NCI-H146 treated with DMSO at 0.1 percent for 48 hours (cell line): ENCODE results near the gene TMOD1.
"Not testable (repeated sequence)": the region's sequence is repeated elsewhere in the genome, so short reads cannot be mapped to it uniquely, and the experiment has no call there.

Source experiments
- DNase-seq: peaks from one replicate; lab custom pipeline; 2025; ENCODE audit not compliant: unreplicated experiment; lab: John Stamatoyannopoulos, UW

The TMOD1 gene

DNA sequence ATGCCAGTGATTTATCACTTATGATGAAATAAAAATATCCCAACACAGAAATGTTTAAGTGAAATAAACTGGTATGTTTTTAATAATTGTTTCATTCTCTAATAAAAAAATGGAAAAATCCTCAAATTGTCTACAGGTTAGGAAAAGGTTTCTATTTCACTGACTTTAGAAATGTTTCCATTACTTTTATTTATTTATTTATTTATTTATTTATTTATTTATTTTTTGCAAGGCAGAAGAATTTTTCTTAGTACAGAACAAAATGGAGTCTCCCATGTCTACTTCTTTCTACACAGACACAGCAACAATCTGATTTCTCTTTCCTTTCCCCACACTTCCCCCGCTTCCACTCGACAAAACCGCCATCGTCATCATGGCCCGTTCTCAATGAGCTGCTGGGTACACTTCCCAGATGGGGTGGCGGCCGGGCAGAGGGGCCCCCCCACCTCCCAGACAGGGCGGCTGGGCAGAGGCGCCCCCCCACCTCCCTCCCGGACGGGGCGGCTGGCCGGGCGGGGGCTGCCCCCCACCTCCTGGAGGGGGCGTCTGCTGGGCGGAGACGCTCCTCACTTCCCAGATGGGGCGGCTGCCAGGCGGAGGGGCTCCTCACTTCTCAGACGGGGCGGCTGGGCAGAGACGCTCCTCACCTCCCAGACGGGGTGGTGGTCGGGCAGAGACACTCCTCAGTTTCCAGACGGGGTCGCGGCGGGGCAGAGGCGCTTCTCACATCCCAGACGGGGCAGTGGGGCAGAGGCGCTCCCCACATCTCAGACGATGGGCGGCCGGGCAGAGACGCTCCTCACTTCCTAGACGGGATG is 3.7 kb upstream of the TMOD1 start:
- not testable (repeated sequence) for DNase-seq

DNA sequence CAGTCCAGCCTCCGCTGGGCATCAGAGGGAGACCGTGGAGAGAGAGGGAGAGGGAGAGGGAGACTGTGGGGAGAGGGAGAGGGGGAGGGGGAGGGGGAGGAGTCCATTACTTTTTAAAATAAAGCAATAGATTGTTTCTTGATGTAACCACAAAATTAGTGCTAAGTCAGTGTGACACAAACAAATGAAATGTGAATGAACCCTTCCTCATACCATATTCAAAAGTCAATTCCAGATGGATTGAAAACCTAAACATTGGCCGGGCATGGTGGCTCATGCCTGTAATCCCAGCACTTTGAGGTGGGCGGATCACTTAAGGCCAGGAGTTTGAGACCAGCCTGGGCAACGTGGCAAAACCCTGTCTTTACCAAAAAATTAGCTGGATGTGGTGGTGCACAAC is 2.6 kb upstream of the TMOD1 start:
- not testable (repeated sequence) for DNase-seq

DNA sequence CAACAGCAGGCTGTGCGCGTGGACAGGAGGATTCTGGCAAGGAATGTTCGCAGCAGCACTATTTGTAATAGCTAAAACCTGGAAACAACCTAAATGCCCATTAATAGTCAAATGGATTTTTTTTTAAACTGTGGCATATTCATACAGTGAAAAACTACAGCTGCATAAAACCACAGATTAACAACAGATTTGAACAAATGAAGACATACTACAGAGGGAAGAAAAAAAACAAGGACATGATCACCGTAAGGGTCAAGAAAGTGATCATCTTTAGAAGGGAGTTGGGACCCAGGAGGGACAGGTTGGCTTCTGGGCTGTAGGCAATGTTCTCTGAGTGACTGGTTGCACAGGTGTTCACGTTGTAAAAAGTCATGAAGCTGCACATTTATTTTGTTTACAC is 1.2 kb upstream of the TMOD1 start:
- no peak for DNase-seq

DNA sequence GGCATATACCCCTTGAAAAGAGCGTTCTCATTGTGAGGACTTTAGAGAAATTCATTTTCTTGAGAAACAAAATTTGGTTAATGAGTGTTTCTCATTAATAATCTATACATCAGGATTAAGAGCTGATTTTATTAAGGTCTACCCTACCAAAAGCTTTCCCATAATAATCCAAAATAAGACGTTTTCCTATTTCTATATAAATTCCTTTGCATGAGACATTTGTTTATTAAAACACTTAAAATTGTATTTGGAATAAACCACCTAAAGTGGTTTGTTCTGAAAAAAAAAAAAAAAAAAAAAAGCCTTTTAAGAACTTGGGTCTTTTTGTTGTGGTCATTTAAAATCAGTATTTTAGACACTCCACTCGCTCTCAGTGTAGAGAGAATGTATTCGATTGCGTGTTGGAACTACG is 695 bp upstream of the TMOD1 start:
- DNase-seq: no peak

DNA sequence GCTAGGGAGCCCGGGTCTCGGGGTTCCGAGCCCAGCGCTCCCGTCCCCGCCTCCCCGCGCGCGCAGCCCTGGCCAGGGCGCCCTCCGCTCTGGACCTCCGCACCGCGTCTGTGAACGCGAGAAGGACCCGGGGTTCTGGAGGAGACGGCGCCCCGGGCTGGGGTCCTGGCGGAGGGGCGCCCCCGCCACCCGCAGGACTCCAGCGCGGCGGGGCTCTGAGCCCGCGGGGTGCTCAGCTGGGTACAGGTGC is 431 bp downstream of the TMOD1 start:
- no peak for DNase-seq

DNA sequence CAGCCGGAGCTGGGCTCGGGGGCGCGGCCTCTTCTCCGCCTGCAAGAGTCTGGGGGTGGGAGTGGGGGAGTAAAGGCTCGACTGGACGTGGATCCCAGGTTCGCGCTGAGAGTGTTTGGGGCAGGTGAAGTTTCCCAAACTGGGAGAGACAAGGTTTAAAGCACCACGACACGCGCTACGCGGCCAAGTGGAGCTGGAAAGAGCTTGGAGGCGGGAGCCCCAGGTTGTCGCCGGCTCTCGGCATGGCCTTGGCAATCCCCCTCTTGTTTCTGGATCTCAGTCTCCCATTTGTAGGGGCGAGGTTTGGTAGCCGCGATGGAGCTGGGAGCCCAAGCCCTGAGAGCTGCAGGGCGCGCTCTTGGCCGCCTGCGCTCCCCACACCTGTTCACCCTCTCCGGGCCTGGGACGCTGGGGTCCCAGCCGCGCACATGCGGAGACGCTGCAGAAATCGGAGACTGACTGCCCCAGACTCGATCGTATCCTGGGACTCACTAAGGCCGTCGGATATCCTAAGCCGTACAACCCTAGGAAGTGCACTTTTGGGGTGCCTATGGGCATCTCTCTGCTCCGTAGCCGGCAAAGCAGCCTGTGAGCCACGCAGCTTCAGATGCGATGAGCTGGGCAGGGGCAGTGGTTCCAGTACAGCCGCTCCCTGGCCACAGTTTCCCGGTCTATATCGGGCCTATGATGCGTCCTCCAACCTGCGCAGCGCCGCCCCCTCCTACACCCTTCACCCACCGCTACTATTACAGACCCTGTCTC is 937 bp downstream of the TMOD1 start:
- no peak for DNase-seq

DNA sequence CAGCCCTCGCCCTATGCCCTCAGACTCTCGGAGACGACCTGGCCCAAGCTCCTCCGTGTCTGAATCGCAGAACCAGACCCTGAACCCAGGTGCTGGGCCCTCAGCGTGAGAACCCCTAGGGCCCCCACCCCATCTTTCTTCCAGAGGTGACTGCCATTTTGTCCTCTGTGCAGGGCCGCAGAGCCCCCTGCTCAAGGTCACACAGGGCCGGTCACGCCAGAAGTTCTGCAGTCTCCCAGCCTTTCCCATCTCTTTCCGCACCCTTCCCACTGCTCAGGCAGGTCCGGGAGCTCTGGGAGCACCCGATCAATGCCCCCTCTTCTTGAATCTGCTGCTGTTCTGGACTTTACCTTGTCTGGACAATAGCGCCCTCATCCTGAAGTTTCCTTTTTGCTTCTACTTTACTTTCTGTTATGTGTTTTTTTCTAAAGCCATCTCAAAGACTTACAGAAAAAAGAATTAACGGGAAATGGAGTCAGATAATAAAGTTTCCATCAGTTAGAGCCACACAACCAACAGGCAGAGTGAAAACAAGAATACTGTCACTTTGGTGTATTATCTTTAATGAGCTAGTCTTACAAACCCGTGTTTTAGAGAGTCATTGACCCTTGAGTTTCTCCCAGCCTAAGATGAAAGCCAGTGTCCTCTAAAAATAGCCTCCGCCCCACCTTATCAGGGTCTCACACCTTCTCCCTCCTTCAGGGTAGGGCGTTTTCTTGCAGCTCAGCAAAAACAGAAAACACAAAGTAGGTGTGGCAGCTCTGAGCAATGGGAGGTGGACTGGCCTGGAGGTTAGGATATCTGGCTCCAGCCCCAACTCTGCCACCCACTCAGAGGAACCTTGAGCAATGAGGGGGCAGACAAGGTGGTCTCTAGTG is 1.8 kb downstream of the TMOD1 start:
- DNase-seq: no peak

DNA sequence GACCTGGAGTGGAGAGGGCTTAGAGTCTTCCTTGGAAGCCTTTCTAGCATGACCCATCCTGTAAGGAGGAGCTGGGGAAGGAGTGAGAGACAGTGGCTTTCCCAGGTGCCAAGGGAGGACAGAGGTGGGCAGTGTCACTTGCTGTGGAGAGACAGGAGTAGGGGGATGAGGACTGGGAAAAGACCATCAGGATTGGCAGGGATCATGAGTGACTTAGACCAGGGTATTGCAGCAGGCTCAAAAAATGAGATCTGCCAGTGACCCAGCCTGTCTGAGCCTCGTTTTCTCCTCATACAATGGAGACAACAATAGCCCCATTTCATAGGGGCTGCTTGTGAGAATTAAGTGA is 2.4 kb downstream of the TMOD1 start:
- DNase-seq: no peak

DNA sequence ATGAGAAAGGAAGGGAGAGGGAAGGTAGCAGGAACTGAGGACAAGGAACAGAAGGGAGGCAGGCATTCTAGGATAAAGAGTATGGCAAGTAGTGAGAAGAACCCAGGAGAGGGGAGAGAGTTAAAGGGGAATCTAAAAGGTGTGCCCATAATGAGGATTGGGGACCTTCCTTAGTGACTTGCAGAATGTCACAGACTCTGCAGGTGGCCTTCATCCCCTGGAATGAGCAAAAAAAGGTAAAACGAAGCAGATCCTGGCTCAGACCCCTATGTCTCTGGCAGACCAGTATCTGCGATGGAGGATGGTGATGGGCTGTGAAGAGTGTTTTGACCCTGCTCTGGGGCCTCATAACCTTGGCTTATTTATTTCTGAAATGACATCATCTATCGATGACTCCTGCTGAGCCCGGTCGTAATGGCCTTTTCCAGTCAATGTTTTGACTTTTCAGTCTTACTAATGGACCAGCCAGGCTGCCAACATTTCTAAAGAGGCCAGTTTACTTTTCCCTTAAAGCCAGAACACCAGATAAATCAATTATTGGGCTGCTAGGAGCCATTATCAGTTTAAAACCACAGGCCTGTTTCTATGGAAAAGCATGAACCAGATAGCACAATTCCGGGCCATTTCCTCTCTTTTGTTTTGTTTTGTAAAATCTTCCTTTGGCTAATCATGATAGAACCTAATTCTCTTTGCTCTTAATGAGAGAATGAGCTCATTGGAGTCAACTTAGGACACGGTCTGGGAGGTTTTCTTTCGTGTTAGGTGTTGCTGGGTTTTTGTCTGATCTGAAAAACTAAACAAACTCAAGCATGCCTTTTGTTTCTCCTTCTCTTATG is 3.1 kb downstream of the TMOD1 start:
- peak; percentile 63 for DNase-seq

DNA sequence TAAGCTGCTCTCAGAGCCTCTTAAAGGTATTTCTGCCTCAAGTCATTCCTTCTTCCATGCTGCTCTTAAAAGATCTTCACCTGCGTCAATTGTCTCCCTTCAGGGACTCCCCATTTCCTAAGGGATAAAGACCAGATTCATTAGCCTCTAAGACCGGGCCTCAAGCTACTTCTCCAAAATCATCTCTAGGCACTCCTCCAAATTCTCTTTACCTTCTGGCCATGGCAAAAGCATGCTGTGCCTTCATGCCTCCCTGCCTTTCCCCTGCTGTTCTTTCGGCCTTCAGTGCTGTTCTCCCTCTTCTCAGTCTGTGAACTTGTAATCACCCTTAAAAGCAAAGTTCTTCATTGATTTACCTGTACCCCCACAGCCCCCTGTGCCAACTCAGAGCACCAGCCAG is 4.4 kb downstream of the TMOD1 start:
- no peak for DNase-seq

DNA sequence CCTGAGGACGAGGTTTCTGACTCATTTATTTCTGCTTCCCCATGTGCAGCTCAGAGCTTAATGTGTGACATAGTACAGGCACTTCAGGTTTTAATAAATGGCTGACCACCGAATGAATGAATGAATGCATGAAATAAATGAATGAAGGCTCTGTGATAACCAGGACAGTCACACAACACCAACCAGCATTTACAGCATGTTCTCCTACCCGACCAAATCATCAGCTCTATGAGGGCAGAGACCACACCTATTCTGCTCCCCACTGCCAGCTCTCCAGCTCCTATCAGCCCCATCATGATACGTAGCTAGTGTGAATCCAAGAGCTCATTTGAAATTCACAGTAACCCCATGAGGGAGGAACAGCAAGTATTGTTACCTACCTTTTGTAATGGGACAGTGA is 4.8 kb downstream of the TMOD1 start:
- no peak for DNase-seq

DNA sequence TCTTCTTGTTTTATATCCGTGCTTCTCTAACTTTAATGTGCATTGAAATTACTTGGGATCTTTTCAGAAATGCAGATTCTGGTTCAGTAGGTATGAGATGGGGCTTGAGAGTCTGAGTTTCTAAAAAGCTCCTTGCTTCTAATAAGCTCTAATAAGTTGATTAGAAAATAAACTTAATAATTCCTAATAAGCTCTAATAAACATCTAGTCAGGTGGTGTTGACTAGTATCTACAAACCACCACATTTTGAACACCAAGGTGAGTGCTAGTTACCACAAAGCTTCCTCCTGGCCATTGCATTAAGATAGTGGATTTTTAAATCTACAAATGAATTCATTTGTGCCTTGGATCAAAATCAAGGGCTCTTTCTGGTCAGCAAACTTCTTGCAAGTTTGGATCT is 5.3 kb downstream of the TMOD1 start:
- DNase-seq: no peak

DNA sequence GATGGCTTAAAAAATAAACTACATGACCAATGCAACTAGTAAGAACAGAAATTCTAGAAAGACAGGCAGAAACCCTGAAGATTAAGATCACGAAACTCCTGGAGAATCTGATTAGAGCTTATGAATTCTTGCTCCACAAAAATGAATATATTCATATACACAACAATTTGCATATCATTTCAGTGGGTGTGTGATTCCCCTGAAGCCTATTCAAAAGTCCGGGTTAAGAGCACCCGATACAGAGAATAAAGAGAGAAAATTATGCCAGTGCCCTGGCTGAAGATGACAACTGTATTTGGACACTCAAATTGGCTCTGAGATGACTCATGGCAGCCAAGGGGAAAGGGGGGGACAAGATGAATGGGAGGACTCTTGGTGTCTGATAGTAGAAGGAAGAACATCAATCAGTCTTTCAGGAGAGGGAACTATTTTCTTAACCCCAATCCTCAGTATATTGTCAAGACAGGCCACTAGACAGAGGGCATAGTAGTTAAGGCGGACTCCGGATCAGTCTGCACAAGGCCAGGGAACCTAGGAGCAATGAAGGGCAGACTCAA is 6.0 kb downstream of the TMOD1 start:
- no peak for DNase-seq

DNA sequence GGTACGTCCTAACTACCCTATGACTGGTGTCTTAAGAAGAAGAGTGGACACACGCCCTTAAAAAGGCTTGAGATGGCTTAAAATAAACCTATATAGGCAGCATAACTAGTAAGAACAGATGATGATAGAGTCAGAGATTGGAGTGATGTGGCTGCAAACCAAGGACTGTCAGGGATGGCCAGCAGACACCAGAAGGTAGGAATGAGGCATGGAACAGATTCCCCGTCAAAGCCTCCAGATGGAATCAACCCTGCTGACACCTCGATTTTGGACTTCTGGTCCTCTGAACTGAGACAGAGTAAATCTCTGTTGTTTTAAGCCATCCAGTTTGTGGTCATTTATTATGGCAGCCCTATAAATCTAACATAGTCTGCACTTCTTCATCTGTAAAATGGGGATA is 7.4 kb downstream of the TMOD1 start:
- DNase-seq: no peak

DNA sequence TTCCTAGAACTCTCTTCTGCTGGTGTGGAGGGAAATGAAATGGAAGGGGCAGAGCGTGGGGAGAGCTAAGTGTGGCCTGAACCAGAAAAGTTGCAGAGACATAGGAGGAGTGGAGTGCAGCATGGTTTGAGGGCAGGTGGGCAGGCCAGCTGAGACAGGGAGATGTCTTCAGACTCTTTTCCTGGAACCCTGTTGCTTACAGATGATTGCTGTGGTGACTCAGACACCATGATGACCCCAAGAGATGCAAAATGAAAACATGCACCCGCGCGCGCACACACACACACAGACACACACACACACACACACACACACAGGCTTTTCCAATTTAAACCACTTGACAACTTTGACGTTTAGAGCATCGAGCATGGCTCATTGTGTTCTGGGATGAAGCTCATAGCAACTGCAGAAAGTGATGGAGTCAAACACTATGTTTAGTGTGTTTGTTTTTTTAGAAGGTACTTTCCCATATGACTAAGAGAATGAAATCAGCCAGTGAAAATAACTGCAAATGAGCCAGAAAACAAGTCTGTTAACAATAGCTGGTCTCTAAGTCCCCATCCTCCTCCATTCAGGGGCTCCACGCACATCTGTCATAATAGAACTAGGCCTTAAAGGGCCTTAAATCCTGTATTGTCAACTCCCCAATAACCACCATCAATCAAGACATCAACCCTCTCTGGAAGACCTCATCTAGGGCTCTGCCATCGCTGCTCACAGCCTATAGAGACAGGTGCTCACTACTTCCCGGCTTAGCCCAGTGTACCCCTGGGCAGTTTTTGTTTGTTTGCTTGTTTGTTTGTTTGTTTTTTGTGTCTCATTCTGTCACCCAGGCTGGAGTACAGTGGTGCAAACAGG is 9.6 kb downstream of the TMOD1 start:
- no peak for DNase-seq

DNA sequence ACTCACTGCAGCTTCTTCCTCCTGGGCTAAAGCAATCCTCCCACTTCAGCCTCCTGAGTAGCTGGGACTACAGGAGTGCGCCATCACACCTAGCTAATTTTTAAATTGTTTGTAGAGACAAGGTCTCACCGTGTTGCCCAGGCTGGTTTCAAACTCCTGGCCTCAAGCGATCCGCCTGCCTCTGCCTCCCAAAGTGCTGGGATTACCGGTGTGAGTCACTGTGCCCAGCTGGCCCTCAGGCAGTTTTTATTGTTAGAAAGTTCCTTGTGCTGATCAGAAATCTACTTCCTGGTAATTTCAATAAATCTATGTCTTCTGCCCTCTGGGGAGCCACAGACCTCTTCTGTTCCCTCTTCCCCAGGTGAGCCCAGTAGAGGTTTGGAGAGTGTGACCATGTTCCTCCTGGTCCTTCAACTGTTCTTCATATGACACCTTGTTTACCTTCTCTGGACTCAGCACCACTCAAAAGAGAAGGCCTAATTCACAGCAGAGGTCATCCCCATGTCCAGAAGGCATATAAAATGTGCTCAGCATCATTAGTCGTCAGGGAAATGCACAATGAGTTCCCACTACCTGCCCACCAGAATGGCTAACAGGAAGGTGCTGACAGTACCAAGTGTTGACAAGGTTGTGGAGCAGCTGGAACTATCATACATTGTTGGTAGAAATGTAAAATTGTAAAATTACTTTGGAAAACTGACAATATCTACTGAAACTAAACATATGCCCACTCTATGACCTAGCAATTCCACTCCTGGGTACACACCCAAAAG is 10.4 kb downstream of the TMOD1 start:
- no peak for DNase-seq

DNA sequence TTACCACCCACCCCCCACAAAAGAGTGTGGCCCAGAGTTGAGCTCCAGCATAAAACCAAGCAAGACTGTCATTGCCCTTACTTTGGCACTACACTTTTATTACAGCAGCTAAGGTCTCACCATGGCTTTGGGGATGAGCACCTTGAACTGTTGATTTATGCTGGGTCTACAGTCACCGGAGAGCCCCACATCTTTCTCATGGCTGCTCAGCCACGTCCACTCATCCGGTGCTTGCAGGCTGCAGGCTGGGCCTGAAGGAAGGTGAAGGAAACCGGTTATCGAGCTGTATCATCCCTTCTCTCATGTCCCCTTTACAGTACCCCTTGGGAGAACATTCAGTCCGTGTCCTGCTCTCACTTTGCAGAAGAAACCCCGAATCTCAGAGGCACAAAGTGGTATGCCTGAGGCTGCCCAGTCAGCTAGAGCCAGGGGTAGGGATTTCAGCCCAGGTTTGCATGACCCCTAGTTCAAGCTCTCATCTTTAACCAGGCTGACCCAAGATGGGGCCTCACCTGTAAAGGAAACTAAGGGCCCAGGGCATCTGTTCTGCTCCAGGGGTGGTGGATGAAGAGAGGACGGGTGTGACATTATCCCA is 11.6 kb downstream of the TMOD1 start:
- no peak for DNase-seq

DNA sequence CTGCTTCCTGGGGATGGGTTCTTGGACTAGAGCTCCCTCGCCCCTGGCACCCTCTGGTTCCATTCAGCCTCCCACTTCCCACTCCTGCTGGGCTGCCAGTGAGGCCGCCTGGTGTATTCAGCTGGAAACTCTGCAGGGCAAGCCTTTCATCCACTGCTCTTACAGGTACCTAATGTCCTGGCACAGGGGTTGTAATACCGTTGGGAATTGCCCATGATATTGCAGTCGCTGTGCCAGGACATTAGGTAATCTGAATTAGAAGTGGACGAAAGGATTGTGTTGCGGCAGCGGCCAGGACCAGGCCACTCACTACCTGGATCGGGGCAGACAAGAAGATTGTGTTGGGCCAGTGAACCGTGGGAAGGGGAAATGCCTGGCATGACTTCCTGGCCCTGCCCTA is 13.1 kb downstream of the TMOD1 start:
- no peak for DNase-seq

DNA sequence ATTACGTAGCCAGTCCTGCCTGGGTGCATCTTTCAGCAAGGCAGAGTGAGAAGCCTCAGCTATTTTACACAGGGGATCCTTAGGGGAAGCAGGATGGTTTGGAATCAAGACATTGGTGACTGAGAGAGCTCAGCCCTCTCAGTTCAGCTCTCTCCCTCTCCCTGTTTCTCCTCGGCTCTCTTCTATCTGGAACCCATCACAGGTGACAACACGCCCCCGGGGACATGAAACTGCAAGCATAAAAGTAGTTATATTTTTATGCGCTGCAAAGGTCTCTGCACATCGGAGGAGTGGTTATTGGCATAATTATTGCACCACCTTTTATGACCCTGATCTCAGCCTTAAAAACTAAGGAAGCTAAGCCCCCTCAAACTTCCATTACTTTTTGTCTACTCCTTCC is 14.2 kb downstream of the TMOD1 start:
- no peak for DNase-seq
